ENCODE data around the gene SMAGP.
"Not testable (repeated sequence)": the region's sequence is repeated elsewhere in the genome, so short reads cannot be mapped to it uniquely, and the experiment has no call there.

The SMAGP gene

GRCh38 chr12:51219857-51220256, 50.4 kb downstream of the SMAGP start:
- H3K9ac ChIP-seq (ENCODE audit: low read depth, low read length); H3K36me3 ChIP-seq (ENCODE audit: insufficient read depth, low read length); H3K4me3 ChIP-seq (ENCODE audit: low read length); H3K27me3 ChIP-seq (ENCODE audit: insufficient read depth, low read length); H3K27ac ChIP-seq (ENCODE audit: low read depth, low read length); H3K9me3 ChIP-seq (ENCODE audit: insufficient read depth, low read depth, low read length): not testable (repeated sequence)
- whole genome bisulfite sequencing, result 91% methylated on average over 9 of the region's 12 CpGs
- H3K4me1 ChIP-seq (ENCODE audit: insufficient read depth, low read length), result peaks cover 15% of the 10 kb centered on the region

- WGBS, result 86% methylated on average over 5 of the region's 5 CpGs
- Histone ChIP-seq H3K9ac (ENCODE audit: low read depth, low read length) (no peak overlapping the region), H3K36me3 (ENCODE audit: insufficient read depth, low read length) (no peaks in the 10 kb centered on the region), H3K4me1 (ENCODE audit: insufficient read depth, low read length) (peaks cover 15% of the 10 kb centered on the region), H3K27ac (ENCODE audit: low read depth, low read length) (no peak overlapping the region), H3K4me3 (ENCODE audit: low read length) (peak overlapping the region; percentile 72; the same call in 1 of the 2 replicates), H3K9me3 (ENCODE audit: insufficient read depth, low read depth, low read length) (no peaks in the 10 kb centered on the region), H3K27me3 (ENCODE audit: insufficient read depth, low read length) (no peaks in the 10 kb centered on the region)
Measured at GRCh38 chr12:51219322-51219721, 50.9 kb downstream of the SMAGP start.

GRCh38 chr12:51218607-51219161, 51.5 kb downstream of the SMAGP start:
- H3K4me1 ChIP-seq (ENCODE audit: insufficient read depth, low read length), result peaks cover 15% of the 10 kb centered on the region
- H3K27me3 ChIP-seq (ENCODE audit: insufficient read depth, low read length), result no peaks in the 10 kb centered on the region
- peak overlapping the region; percentile 96; the same call in 1 of the 2 replicates for H3K27ac ChIP-seq (ENCODE audit: low read depth, low read length)
- 31% methylated on average over 9 of the region's 10 CpGs for WGBS
- H3K9ac ChIP-seq (ENCODE audit: low read depth, low read length), result peak overlapping the region; percentile 75
- H3K36me3 ChIP-seq (ENCODE audit: insufficient read depth, low read length), result no peaks in the 10 kb centered on the region
- H3K4me3 ChIP-seq (ENCODE audit: low read length), result peak overlapping the region; percentile 72
- no peaks in the 10 kb centered on the region for H3K9me3 ChIP-seq (ENCODE audit: insufficient read depth, low read depth, low read length)

- H3K27me3 ChIP-seq (ENCODE audit: insufficient read depth, low read length), result no peaks in the 10 kb centered on the region
- H3K36me3 ChIP-seq (ENCODE audit: insufficient read depth, low read length), result no peaks in the 10 kb centered on the region
- H3K4me1 ChIP-seq (ENCODE audit: insufficient read depth, low read length), result peaks cover 15% of the 10 kb centered on the region
- H3K9me3 ChIP-seq (ENCODE audit: insufficient read depth, low read depth, low read length), result no peaks in the 10 kb centered on the region
- WGBS, result 6% methylated on average over 34 of the region's 35 CpGs
- H3K4me3 ChIP-seq (ENCODE audit: low read length), result peak within 1 kb of the TSS; percentile 72
- peak within 1 kb of the TSS; percentile 83 for H3K9ac ChIP-seq (ENCODE audit: low read depth, low read length)
- H3K27ac ChIP-seq (ENCODE audit: low read depth, low read length), result peak within 1 kb of the TSS; percentile 96
Measured at GRCh38 chr12:51217968-51218606, 52.1 kb downstream of the SMAGP start, which contains the start of gene POU6F1. Gene POU6F1 (minus strand): TSS chr12:51218062. CDS start chr12:51206836, 11,226 bp downstream.

GRCh38 chr12:51217133-51217967, 52.9 kb downstream of the SMAGP start:
- H3K27me3 ChIP-seq (ENCODE audit: insufficient read depth, low read length), result no peaks in the 10 kb centered on the region
- peaks cover 15% of the 10 kb centered on the region for H3K4me1 ChIP-seq (ENCODE audit: insufficient read depth, low read length)
- under 1% methylated on average over 61 of the region's 81 CpGs for WGBS
- peak overlapping the region; percentile 83 for H3K9ac ChIP-seq (ENCODE audit: low read depth, low read length)
- peak overlapping the region; percentile 96 for H3K27ac ChIP-seq (ENCODE audit: low read depth, low read length)
- no peaks in the 10 kb centered on the region for H3K36me3 ChIP-seq (ENCODE audit: insufficient read depth, low read length)
- H3K4me3 ChIP-seq (ENCODE audit: low read length), result peak overlapping the region; percentile 72
- no peaks in the 10 kb centered on the region for H3K9me3 ChIP-seq (ENCODE audit: insufficient read depth, low read depth, low read length)

- H3K36me3 ChIP-seq (ENCODE audit: insufficient read depth, low read length), result no peaks in the 10 kb centered on the region
- no peak overlapping the region for H3K9ac ChIP-seq (ENCODE audit: low read depth, low read length)
- H3K27ac ChIP-seq (ENCODE audit: low read depth, low read length), result no peak overlapping the region; the same call in 1 of the 2 replicates
- H3K9me3 ChIP-seq (ENCODE audit: insufficient read depth, low read depth, low read length), result no peaks in the 10 kb centered on the region
- no peaks in the 10 kb centered on the region for H3K27me3 ChIP-seq (ENCODE audit: insufficient read depth, low read length)
- WGBS, result 37% methylated on average over 5 of the region's 7 CpGs
- H3K4me3 ChIP-seq (ENCODE audit: low read length), result peak overlapping the region; percentile 72
- H3K4me1 ChIP-seq (ENCODE audit: insufficient read depth, low read length), result peaks cover 15% of the 10 kb centered on the region
Measured at GRCh38 chr12:51216642-51217041, 53.6 kb downstream of the SMAGP start.

- Histone ChIP-seq H3K27me3 (ENCODE audit: insufficient read depth, low read length) (no peaks in the 10 kb centered on the region), H3K4me1 (ENCODE audit: insufficient read depth, low read length) (peaks cover 15% of the 10 kb centered on the region)
- 95% methylated on average over 5 of the region's 5 CpGs for WGBS
Measured at GRCh38 chr12:51214895-51215294, 55.3 kb downstream of the SMAGP start.

GRCh38 chr12:51210690-51211395, 59.4 kb downstream of the SMAGP start:
- no peak overlapping the region for H3K9ac ChIP-seq (ENCODE audit: low read depth, low read length)
- H3K4me3 ChIP-seq (ENCODE audit: low read length), result no peak overlapping the region
- no peaks in the 10 kb centered on the region for H3K36me3 ChIP-seq (ENCODE audit: insufficient read depth, low read length)
- H3K9me3 ChIP-seq (ENCODE audit: insufficient read depth, low read depth, low read length), result no peaks in the 10 kb centered on the region
- no peak overlapping the region for H3K27ac ChIP-seq (ENCODE audit: low read depth, low read length)
- no peaks in the 10 kb centered on the region for H3K27me3 ChIP-seq (ENCODE audit: insufficient read depth, low read length)
- H3K4me1 ChIP-seq (ENCODE audit: insufficient read depth, low read length), result no peaks in the 10 kb centered on the region
- WGBS, result 79% methylated on average over 2 of the region's 2 CpGs

More at GRCh38 chr12:51214895-51215294, 55.3 kb downstream of the SMAGP start:
- H3K9ac ChIP-seq (ENCODE audit: low read depth, low read length), result no peak overlapping the region
- no peak overlapping the region for H3K4me3 ChIP-seq (ENCODE audit: low read length)
- no peak overlapping the region for H3K27ac ChIP-seq (ENCODE audit: low read depth, low read length)
- no peaks in the 10 kb centered on the region for H3K9me3 ChIP-seq (ENCODE audit: insufficient read depth, low read depth, low read length)
- H3K36me3 ChIP-seq (ENCODE audit: insufficient read depth, low read length), result no peaks in the 10 kb centered on the region

GRCh38 chr12:51209259-51209658, 61.0 kb downstream of the SMAGP start:
- no peak overlapping the region for H3K4me3 ChIP-seq (ENCODE audit: low read length)
- no peaks in the 10 kb centered on the region for H3K27me3 ChIP-seq (ENCODE audit: insufficient read depth, low read length)
- H3K36me3 ChIP-seq (ENCODE audit: insufficient read depth, low read length), result no peaks in the 10 kb centered on the region
- H3K4me1 ChIP-seq (ENCODE audit: insufficient read depth, low read length), result no peaks in the 10 kb centered on the region
- H3K9me3 ChIP-seq (ENCODE audit: insufficient read depth, low read depth, low read length), result no peaks in the 10 kb centered on the region
- 95% methylated on average over 2 of the region's 2 CpGs for WGBS
- no peak overlapping the region for H3K27ac ChIP-seq (ENCODE audit: low read depth, low read length)
- H3K9ac ChIP-seq (ENCODE audit: low read depth, low read length), result no peak overlapping the region

- no peak overlapping the region for H3K9ac ChIP-seq (ENCODE audit: low read depth, low read length)
- WGBS, result 92% methylated on average over 6 of the region's 7 CpGs
Measured at GRCh38 chr12:51208016-51208660, 62.1 kb downstream of the SMAGP start.

More at GRCh38 chr12:51208016-51208660, 62.1 kb downstream of the SMAGP start:
- Histone ChIP-seq H3K9me3 (ENCODE audit: insufficient read depth, low read depth, low read length) (no peaks in the 10 kb centered on the region), H3K27ac (ENCODE audit: low read depth, low read length) (no peak overlapping the region), H3K4me3 (ENCODE audit: low read length) (no peak overlapping the region), H3K27me3 (ENCODE audit: insufficient read depth, low read length) (no peaks in the 10 kb centered on the region), H3K4me1 (ENCODE audit: insufficient read depth, low read length) (no peaks in the 10 kb centered on the region), H3K36me3 (ENCODE audit: insufficient read depth, low read length) (no peaks in the 10 kb centered on the region)
